PC-3 (cell line): ENCODE measurements around the gene PTPRN2. TPM values are rescaled to one million over a fixed set of nuclear protein-coding genes. Genes with fewer than 3 reads are reported as not detected.
"Not testable (repeated sequence)": the region's sequence is repeated elsewhere in the genome, so short reads cannot be mapped to it uniquely, and the experiment has no call there.

Experiments
- ATAC-seq: fragments of 200-7000 bp; cut with Tn5 transposase; 2 replicates; pipeline ENCODE4 v1.9.1; 2020; ENCODE audit warnings: mild to moderate bottlenecking, moderate library complexity
- BruUV-seq: library from RNA; stranded (reverse); fragments of 400-500 nt; replicated peaks from 2 replicates; lab custom pipeline; 2021; lab: Mats Ljungman, UMichigan
- CTCF ChIA-PET: fragments of 300-600 bp; sonication (Branson Sonifier 250); formaldehyde crosslinking; loops from one replicate; lab custom pipeline; 2022; ENCODE audit warnings: antibody characterized with exemption; lab: Charles Lee
- POLR2A ChIA-PET: fragments of 300-600 bp; sonication (Branson Sonifier 250); formaldehyde crosslinking; loops from one replicate; lab custom pipeline; 2022; ENCODE audit warnings: antibody characterized with exemption; ENCODE audit not compliant: unreplicated experiment; lab: Charles Lee
- DNase-seq: peaks from one replicate; pipeline ENCODE4 v3.0.0-alpha.2; 2015
- H2AFZ ChIP-seq: fragments of 300-600 bp; sonication (generic); 2 replicates; pipeline ENCODE4 v1.6.0; 2016; ENCODE audit warnings: antibody characterized with exemption, low read length
- H3F3A ChIP-seq: fragments of 300-600 bp; sonication (generic); one replicate; pipeline ENCODE4 v1.6.0; 2017; ENCODE audit warnings: antibody characterized with exemption, low read length, control low read depth, mild to moderate bottlenecking; ENCODE audit not compliant: unreplicated experiment
- H3K27ac ChIP-seq: fragments of 300-600 bp; sonication (generic); 2 replicates; pipeline ENCODE4 v1.5.1; 2016; ENCODE audit warnings: mild to moderate bottlenecking, low read length
- H3K27me3 ChIP-seq: fragments of 300-600 bp; sonication (generic); 2 replicates; pipeline ENCODE4 v1.6.1; 2016; ENCODE audit warnings: low read length, mixed read lengths
- H3K36me3 ChIP-seq: fragments of 300-600 bp; sonication (generic); 2 replicates; pipeline ENCODE4 v1.6.1; 2016; ENCODE audit warnings: low read depth, mixed run types, low read length, mixed read lengths
- H3K4me1 ChIP-seq: fragments of 300-600 bp; sonication (generic); 2 replicates; pipeline ENCODE4 v1.5.1; 2016; ENCODE audit warnings: low read length; ENCODE audit not compliant: insufficient read depth
- H3K4me2 ChIP-seq: fragments of 300-600 bp; sonication (generic); 2 replicates; pipeline ENCODE4 v1.6.0; 2016; ENCODE audit warnings: low read length
- H3K4me3 ChIP-seq: fragments of 300-600 bp; sonication (generic); 2 replicates; pipeline ENCODE4 v1.5.1; 2016; ENCODE audit warnings: mild to moderate bottlenecking, low read length, mixed read lengths
- H3K79me2 ChIP-seq: fragments of 300-600 bp; sonication (generic); 2 replicates; pipeline ENCODE4 v1.6.1; 2017; ENCODE audit warnings: low read length, mixed read lengths
- H3K9ac ChIP-seq: fragments of 300-600 bp; sonication (generic); 2 replicates; pipeline ENCODE4 v1.6.0; 2016; ENCODE audit warnings: mild to moderate bottlenecking, low read length
- H3K9me2 ChIP-seq: fragments of 300-600 bp; sonication (generic); replicated peaks from 2 replicates; pipeline ENCODE4 v1.6.1; 2016; ENCODE audit warnings: mixed run types, low read length, mixed read lengths
- H3K9me3 ChIP-seq: fragments of 300-600 bp; sonication (generic); 2 replicates; pipeline ENCODE4 v1.6.1; 2016; ENCODE audit warnings: low read length, mixed read lengths
- H4K20me1 ChIP-seq: fragments of 300-600 bp; sonication (generic); 2 replicates; pipeline ENCODE4 v1.6.1; 2016; ENCODE audit warnings: low read length, mixed read lengths
- EZH2 ChIP-seq: fragments of 300-600 bp; sonication (generic); IDR thresholded peaks from one replicate; pipeline ENCODE4 v1.6.1; 2017; ENCODE audit warnings: antibody characterized with exemption, mild to moderate bottlenecking, low read length; ENCODE audit not compliant: unreplicated experiment
- EZH2phosphoT487 ChIP-seq: fragments of 300-600 bp; sonication (generic); IDR thresholded peaks from 2 replicates; pipeline ENCODE4 v1.6.1; 2018; ENCODE audit warnings: mild to moderate bottlenecking, antibody characterized with exemption, low read length, borderline replicate concordance
- intact Hi-C: fragments of 100-400 bp; cut with micrococcal nuclease; formaldehyde crosslinking; loops from 2 replicates; pipeline ENCODE4 v1.9.0; 2023
- total RNA-seq: library from RNA; depleted of rRNA; stranded (reverse); fragments of >200 nt; gene quantifications from 2 replicates; pipeline ENCODE4 v1.2.3, GENCODE V29; 2014
- TF ChIP-seq, protein P1 (sequence below): fragments of 300-600 bp; sonication (generic); conservative IDR thresholded peaks from 2 replicates; pipeline ENCODE4 v1.5.1; 2017; ENCODE audit warnings: antibody characterized with exemption, low read depth, mild to moderate bottlenecking, low read length

Gene PTPRN2
- total RNA-seq, 1 experiment from 2014 or later: 3.2 TPM

DNA sequence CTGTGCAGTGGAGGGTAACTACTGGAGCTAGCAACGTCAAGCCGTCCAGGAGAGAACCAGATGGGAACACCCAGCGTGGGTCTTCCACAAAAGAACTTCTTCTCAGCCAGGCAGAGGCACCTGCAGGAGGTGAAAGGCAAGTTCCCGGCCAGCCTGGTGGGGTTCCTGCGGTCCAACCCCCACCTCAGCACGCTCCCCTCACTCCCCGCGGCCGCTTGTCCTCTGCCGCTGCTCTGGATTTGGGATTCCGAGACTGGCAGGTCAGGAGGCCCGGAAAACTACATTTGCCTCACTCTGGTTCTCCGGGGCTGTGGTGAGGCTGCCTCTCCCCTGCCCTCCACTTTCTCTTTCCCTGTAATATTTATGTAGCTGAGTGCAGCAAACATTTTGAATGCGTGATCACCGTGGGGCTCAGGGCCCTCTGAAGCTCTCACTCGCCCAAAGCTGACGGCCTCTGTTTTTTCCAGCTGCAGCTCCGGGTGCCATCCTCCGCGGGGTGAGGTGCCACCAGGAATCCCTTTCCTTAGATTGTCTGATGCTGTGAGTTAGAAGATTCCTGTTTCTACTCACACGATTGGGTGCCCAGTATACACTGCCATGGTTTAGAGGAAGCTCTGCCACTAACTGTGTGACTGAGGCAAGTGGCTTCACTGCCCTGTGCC lies 884.0 kb downstream of the PTPRN2 start:
- Histone ChIP-seq H3K27ac (no peak overlapping the region), H4K20me1 (no peaks in the 10 kb centered on the region), H3F3A (no peaks in the 10 kb centered on the region), H2AFZ (no peak overlapping the region), H3K9me2 (no peaks in the 10 kb centered on the region), H3K4me1 (no peaks in the 10 kb centered on the region), H3K27me3 (peaks cover 90% of the 10 kb centered on the region), H3K4me3 (no peak overlapping the region), H3K36me3 (no peaks in the 10 kb centered on the region), H3K4me2 (no peak overlapping the region), H3K9ac (no peak overlapping the region), H3K79me2 (no peaks in the 10 kb centered on the region), H3K9me3 (no peaks in the 10 kb centered on the region)
- BruUV-seq: no TSS peak
- DNase-seq (no peak), ATAC-seq (no peak)
- TF ChIP-seq, protein P1, sequence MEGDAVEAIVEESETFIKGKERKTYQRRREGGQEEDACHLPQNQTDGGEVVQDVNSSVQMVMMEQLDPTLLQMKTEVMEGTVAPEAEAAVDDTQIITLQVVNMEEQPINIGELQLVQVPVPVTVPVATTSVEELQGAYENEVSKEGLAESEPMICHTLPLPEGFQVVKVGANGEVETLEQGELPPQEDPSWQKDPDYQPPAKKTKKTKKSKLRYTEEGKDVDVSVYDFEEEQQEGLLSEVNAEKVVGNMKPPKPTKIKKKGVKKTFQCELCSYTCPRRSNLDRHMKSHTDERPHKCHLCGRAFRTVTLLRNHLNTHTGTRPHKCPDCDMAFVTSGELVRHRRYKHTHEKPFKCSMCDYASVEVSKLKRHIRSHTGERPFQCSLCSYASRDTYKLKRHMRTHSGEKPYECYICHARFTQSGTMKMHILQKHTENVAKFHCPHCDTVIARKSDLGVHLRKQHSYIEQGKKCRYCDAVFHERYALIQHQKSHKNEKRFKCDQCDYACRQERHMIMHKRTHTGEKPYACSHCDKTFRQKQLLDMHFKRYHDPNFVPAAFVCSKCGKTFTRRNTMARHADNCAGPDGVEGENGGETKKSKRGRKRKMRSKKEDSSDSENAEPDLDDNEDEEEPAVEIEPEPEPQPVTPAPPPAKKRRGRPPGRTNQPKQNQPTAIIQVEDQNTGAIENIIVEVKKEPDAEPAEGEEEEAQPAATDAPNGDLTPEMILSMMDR: no peak
- TF ChIP-seq EZH2phosphoT487: no peak
- TF ChIP-seq EZH2: no peak
- intact Hi-C loops: no loop called here
- ChIA-PET CTCF (no interaction called here), POLR2A (no interaction called here)

DNA sequence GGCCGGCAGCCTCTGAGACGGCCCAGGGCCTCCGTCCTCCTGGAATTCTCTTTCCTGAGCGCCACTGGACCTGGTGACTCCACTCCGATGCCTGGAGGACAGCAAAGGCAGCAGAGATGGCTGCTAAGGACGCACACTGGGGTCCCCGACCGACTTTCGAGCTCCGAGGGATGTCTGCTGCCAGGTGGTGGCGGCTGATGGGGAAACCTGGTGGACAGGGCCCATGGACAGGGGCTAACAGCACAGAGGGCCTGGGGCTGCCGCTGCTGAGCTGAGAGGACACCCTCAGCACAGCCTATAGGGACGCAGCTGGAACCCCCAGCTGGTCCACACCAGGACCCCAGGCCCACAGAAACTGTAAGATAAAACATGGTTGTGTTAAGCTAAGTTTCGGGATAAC lies 884.5 kb downstream of the PTPRN2 start:
- intact Hi-C loops: no loop called here
- H4K20me1 ChIP-seq: no peaks in the 10 kb centered on the region
- H3K9ac ChIP-seq: no peak overlapping the region
- TF ChIP-seq EZH2 (no peak), EZH2phosphoT487 (no peak)
- TF ChIP-seq, protein P1: no peak
- no peak overlapping the region for H3K4me3 ChIP-seq
- no peaks in the 10 kb centered on the region for H3K36me3 ChIP-seq
- no peak overlapping the region for H3K4me2 ChIP-seq
- H3K9me3 ChIP-seq: no peaks in the 10 kb centered on the region
- no peaks in the 10 kb centered on the region for H3F3A ChIP-seq
- BruUV-seq: no TSS peak
- peaks cover 90% of the 10 kb centered on the region for H3K27me3 ChIP-seq
- ChIA-PET POLR2A (no interaction called here), CTCF (no interaction called here)
- H3K4me1 ChIP-seq: no peaks in the 10 kb centered on the region
- ATAC-seq (no peak), DNase-seq (no peak)
- H2AFZ ChIP-seq: no peak overlapping the region
- H3K27ac ChIP-seq: no peak overlapping the region
- no peaks in the 10 kb centered on the region for H3K79me2 ChIP-seq
- H3K9me2 ChIP-seq: no peaks in the 10 kb centered on the region

DNA sequence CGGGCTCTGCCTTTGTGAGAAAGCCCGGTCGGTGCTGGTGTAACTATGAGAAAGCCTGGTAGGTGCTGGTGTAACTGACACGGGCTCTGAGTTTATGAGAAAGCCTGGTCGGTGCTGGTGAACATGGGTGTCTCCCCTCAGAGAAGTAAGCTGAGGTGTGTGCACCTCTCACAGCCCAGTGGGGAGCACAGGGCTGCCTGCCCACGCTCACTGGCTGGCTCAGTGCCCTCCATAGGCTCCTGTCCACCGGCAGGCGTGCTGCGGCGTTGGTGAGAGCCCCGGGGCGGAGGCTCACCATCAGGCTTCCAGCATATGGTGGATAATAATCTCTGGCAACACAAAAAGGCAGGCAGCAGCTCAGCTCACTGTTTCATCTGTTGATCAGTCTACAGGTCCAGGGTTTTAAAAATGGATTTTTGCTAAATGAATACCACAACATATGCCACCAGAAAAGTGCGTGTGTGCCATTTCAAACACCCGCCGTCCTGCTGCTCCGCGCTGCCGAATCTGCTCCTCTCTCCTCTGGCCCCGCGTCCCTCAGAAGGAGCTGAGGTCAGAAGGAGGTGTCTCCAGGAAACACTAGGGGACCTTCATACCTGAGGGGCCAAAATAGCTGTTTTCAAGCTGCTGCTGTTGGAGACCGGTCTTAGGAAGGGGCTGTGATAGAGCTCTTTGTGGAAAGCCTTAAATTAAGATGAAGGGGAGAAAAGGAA lies 885.2 kb downstream of the PTPRN2 start:
- DNase-seq (no peak), ATAC-seq (peak; percentile 40)
- Histone ChIP-seq H4K20me1 (no peaks in the 10 kb centered on the region), H3F3A (no peaks in the 10 kb centered on the region), H3K4me3 (no peak overlapping the region), H3K9me2 (no peaks in the 10 kb centered on the region), H2AFZ (no peak overlapping the region), H3K27me3 (peaks cover 84% of the 10 kb centered on the region), H3K4me1 (no peaks in the 10 kb centered on the region), H3K9me3 (no peaks in the 10 kb centered on the region), H3K36me3 (no peaks in the 10 kb centered on the region), H3K9ac (no peak overlapping the region), H3K27ac (no peak overlapping the region), H3K79me2 (no peaks in the 10 kb centered on the region), H3K4me2 (no peak overlapping the region)
- ChIA-PET POLR2A (no interaction called here), CTCF (no interaction called here)
- BruUV-seq: no TSS peak
- TF ChIP-seq EZH2phosphoT487 (no peak), EZH2 (no peak)
- TF ChIP-seq, protein P1: no peak
- intact Hi-C loops: no loop called here

DNA sequence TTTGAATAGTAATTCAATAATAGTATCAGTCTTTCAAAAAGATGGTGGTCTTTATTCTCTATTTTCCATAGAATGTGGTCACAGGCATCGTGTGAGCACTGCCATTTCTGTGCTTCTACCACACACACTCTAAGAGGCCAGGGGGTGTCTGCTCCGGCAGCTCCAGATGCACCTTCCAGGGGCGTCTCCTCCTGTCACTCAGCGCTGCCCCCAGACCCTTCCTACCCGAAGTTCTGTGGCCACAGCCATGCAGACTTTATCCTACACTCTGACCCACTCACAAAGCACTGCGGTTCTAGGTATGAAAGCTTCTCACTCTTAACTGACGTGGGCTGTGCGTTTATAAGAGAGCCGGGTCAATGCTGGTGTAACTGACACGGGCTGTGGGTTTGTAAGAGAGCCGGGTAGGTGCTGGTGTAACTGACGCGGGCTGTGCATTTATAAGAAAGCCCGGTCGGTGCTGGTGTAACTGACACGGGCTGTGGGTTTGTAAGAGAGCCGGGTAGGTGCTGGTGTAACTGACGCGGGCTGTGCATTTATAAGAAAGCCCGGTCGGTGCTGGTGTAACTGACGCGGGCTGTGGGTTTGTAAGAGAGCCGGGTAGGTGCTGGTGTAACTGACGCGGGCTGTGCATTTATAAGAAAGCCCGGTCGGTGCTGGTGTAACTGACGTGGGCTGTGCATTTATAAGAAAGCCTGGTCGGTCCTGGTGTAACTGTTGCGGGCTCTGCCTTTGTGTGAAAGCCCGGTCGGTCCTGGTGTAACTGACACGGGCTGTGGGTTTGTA lies 886.0 kb downstream of the PTPRN2 start:
- H3K27ac ChIP-seq, H3K36me3 ChIP-seq, H4K20me1 ChIP-seq, H3K79me2 ChIP-seq, H2AFZ ChIP-seq, H3K4me1 ChIP-seq, H3K9me2 ChIP-seq, DNase-seq, H3K4me2 ChIP-seq, H3K4me3 ChIP-seq, H3K9me3 ChIP-seq, ATAC-seq, H3K9ac ChIP-seq, intact Hi-C loops, BruUV-seq, H3F3A ChIP-seq, POLR2A ChIA-PET: not testable (repeated sequence)
- peaks cover 76% of the 10 kb centered on the region for H3K27me3 ChIP-seq
- CTCF ChIA-PET: interaction anchor here (0.6 kb wide), 1 partner anchor 28 kb away, joined by 9 read pairs; no protein-coding TSS in a partner anchor
